PC-3 (cell line): ENCODE measurements around the gene TNKS2. TPM values are rescaled to one million over a fixed set of nuclear protein-coding genes. Genes with fewer than 3 reads are reported as not detected.

ENCODE experiments used
- ATAC-seq: fragments of 200-7000 bp; cut with Tn5 transposase; 2 replicates; pipeline ENCODE4 v1.9.1; 2020; ENCODE audit warnings: mild to moderate bottlenecking, moderate library complexity
- BruUV-seq: library from RNA; stranded (reverse); fragments of 400-500 nt; replicated peaks from 2 replicates; lab custom pipeline; 2021; lab: Mats Ljungman, UMichigan
- CTCF ChIA-PET: fragments of 300-600 bp; sonication (Branson Sonifier 250); formaldehyde crosslinking; loops from one replicate; lab custom pipeline; 2022; ENCODE audit warnings: antibody characterized with exemption; lab: Charles Lee
- POLR2A ChIA-PET: fragments of 300-600 bp; sonication (Branson Sonifier 250); formaldehyde crosslinking; loops from one replicate; lab custom pipeline; 2022; ENCODE audit warnings: antibody characterized with exemption; ENCODE audit not compliant: unreplicated experiment; lab: Charles Lee
- DNase-seq: peaks from one replicate; pipeline ENCODE4 v3.0.0-alpha.2; 2015
- H2AFZ ChIP-seq: fragments of 300-600 bp; sonication (generic); 2 replicates; pipeline ENCODE4 v1.6.0; 2016; ENCODE audit warnings: antibody characterized with exemption, low read length
- H3F3A ChIP-seq: fragments of 300-600 bp; sonication (generic); one replicate; pipeline ENCODE4 v1.6.0; 2017; ENCODE audit warnings: antibody characterized with exemption, low read length, control low read depth, mild to moderate bottlenecking; ENCODE audit not compliant: unreplicated experiment
- H3K27ac ChIP-seq: fragments of 300-600 bp; sonication (generic); 2 replicates; pipeline ENCODE4 v1.5.1; 2016; ENCODE audit warnings: mild to moderate bottlenecking, low read length
- H3K27me3 ChIP-seq: fragments of 300-600 bp; sonication (generic); 2 replicates; pipeline ENCODE4 v1.6.1; 2016; ENCODE audit warnings: low read length, mixed read lengths
- H3K36me3 ChIP-seq: fragments of 300-600 bp; sonication (generic); 2 replicates; pipeline ENCODE4 v1.6.1; 2016; ENCODE audit warnings: low read depth, mixed run types, low read length, mixed read lengths
- H3K4me1 ChIP-seq: fragments of 300-600 bp; sonication (generic); 2 replicates; pipeline ENCODE4 v1.5.1; 2016; ENCODE audit warnings: low read length; ENCODE audit not compliant: insufficient read depth
- H3K4me2 ChIP-seq: fragments of 300-600 bp; sonication (generic); 2 replicates; pipeline ENCODE4 v1.6.0; 2016; ENCODE audit warnings: low read length
- H3K4me3 ChIP-seq: fragments of 300-600 bp; sonication (generic); 2 replicates; pipeline ENCODE4 v1.5.1; 2016; ENCODE audit warnings: mild to moderate bottlenecking, low read length, mixed read lengths
- H3K79me2 ChIP-seq: fragments of 300-600 bp; sonication (generic); 2 replicates; pipeline ENCODE4 v1.6.1; 2017; ENCODE audit warnings: low read length, mixed read lengths
- H3K9ac ChIP-seq: fragments of 300-600 bp; sonication (generic); 2 replicates; pipeline ENCODE4 v1.6.0; 2016; ENCODE audit warnings: mild to moderate bottlenecking, low read length
- H3K9me2 ChIP-seq: fragments of 300-600 bp; sonication (generic); replicated peaks from 2 replicates; pipeline ENCODE4 v1.6.1; 2016; ENCODE audit warnings: mixed run types, low read length, mixed read lengths
- H3K9me3 ChIP-seq: fragments of 300-600 bp; sonication (generic); 2 replicates; pipeline ENCODE4 v1.6.1; 2016; ENCODE audit warnings: low read length, mixed read lengths
- H4K20me1 ChIP-seq: fragments of 300-600 bp; sonication (generic); 2 replicates; pipeline ENCODE4 v1.6.1; 2016; ENCODE audit warnings: low read length, mixed read lengths
- EZH2 ChIP-seq: fragments of 300-600 bp; sonication (generic); IDR thresholded peaks from one replicate; pipeline ENCODE4 v1.6.1; 2017; ENCODE audit warnings: antibody characterized with exemption, mild to moderate bottlenecking, low read length; ENCODE audit not compliant: unreplicated experiment
- EZH2phosphoT487 ChIP-seq: fragments of 300-600 bp; sonication (generic); IDR thresholded peaks from 2 replicates; pipeline ENCODE4 v1.6.1; 2018; ENCODE audit warnings: mild to moderate bottlenecking, antibody characterized with exemption, low read length, borderline replicate concordance
- intact Hi-C: fragments of 100-400 bp; cut with micrococcal nuclease; formaldehyde crosslinking; loops from 2 replicates; pipeline ENCODE4 v1.9.0; 2023
- total RNA-seq: library from RNA; depleted of rRNA; stranded (reverse); fragments of >200 nt; gene quantifications from 2 replicates; pipeline ENCODE4 v1.2.3, GENCODE V29; 2014
- TF ChIP-seq, protein P1 (sequence below): fragments of 300-600 bp; sonication (generic); conservative IDR thresholded peaks from 2 replicates; pipeline ENCODE4 v1.5.1; 2017; ENCODE audit warnings: antibody characterized with exemption, low read depth, mild to moderate bottlenecking, low read length

TNKS2 gene
- total RNA-seq, 1 experiment from 2014 or later, result 14.5 TPM

DNA sequence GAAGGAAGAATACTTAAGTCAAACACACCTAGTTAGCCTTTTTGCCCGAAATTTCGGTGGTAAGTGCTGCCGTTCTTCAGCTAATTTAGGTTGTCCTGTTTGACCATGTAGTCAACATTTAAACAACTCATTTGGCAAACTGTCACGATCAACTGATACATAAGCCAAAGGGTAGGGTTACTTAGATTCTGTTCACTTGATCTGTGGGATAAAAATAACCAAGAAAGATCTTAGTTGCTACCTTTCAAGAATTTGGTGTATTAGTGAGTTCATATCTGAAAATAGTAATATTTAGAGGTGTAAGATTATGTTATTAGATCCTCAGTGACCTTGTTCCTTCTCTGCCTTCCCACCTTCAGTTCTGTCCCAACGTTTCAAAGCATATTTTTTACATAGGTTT lies 2.0 kb downstream of the TNKS2 start:
- DNase-seq (no peak), ATAC-seq (no peak)
- H3K9me3 ChIP-seq, result no peaks in the 10 kb centered on the region
- no peak for TF ChIP-seq EZH2phosphoT487
- peaks cover 12% of the 10 kb centered on the region for H4K20me1 ChIP-seq
- no peak overlapping the region for H3K27ac ChIP-seq
- intact Hi-C loops, result no loop called here
- H3K9ac ChIP-seq, result peak overlapping the region; percentile 29; the same call in 1 of the 2 replicates
- peaks cover 29% of the 10 kb centered on the region for H3K4me1 ChIP-seq
- peaks cover 72% of the 10 kb centered on the region for H3K79me2 ChIP-seq
- POLR2A ChIA-PET, result no interaction called here
- H3K9me2 ChIP-seq, result no peaks in the 10 kb centered on the region
- H3K36me3 ChIP-seq, result peaks cover 13% of the 10 kb centered on the region
- H3K27me3 ChIP-seq, result no peaks in the 10 kb centered on the region
- H3K4me2 ChIP-seq, result peak overlapping the region; percentile 95
- peak overlapping the region; percentile 98 for H3K4me3 ChIP-seq
- no peak overlapping the region for H2AFZ ChIP-seq
- CTCF ChIA-PET, result interaction anchor here (1.0 kb wide), 1 partner anchor 41 kb away, joined by 3 read pairs; no protein-coding TSS in a partner anchor
- H3F3A ChIP-seq, result no peaks in the 10 kb centered on the region
- BruUV-seq, result no TSS peak

- H3F3A ChIP-seq, result no peaks in the 10 kb centered on the region
- ChIA-PET POLR2A (no interaction called here), CTCF (no interaction called here)
- H4K20me1 ChIP-seq, result peaks cover 12% of the 10 kb centered on the region
- H3K9me3 ChIP-seq, result no peaks in the 10 kb centered on the region
- peak overlapping the region; percentile 95 for H3K4me2 ChIP-seq
- H3K79me2 ChIP-seq, result peaks cover 78% of the 10 kb centered on the region
- H3K4me3 ChIP-seq, result peak overlapping the region; percentile 98
- no peak overlapping the region for H3K9ac ChIP-seq
- ATAC-seq (no peak), DNase-seq (no peak)
- BruUV-seq, result no TSS peak
- H3K27ac ChIP-seq, result no peak overlapping the region
- H3K27me3 ChIP-seq, result no peaks in the 10 kb centered on the region
- peaks cover 14% of the 10 kb centered on the region for H3K36me3 ChIP-seq
- peaks cover 29% of the 10 kb centered on the region for H3K4me1 ChIP-seq
- intact Hi-C loops, result no loop called here
- no peaks in the 10 kb centered on the region for H3K9me2 ChIP-seq
- TF ChIP-seq, protein P1, sequence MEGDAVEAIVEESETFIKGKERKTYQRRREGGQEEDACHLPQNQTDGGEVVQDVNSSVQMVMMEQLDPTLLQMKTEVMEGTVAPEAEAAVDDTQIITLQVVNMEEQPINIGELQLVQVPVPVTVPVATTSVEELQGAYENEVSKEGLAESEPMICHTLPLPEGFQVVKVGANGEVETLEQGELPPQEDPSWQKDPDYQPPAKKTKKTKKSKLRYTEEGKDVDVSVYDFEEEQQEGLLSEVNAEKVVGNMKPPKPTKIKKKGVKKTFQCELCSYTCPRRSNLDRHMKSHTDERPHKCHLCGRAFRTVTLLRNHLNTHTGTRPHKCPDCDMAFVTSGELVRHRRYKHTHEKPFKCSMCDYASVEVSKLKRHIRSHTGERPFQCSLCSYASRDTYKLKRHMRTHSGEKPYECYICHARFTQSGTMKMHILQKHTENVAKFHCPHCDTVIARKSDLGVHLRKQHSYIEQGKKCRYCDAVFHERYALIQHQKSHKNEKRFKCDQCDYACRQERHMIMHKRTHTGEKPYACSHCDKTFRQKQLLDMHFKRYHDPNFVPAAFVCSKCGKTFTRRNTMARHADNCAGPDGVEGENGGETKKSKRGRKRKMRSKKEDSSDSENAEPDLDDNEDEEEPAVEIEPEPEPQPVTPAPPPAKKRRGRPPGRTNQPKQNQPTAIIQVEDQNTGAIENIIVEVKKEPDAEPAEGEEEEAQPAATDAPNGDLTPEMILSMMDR, result no peak
- TF ChIP-seq EZH2phosphoT487, result no peak
- TF ChIP-seq EZH2, result no peak
- no peak overlapping the region for H2AFZ ChIP-seq
Observed at GRCh38 chr10:91800756-91801155, 2.5 kb downstream of the TNKS2 start.

DNA sequence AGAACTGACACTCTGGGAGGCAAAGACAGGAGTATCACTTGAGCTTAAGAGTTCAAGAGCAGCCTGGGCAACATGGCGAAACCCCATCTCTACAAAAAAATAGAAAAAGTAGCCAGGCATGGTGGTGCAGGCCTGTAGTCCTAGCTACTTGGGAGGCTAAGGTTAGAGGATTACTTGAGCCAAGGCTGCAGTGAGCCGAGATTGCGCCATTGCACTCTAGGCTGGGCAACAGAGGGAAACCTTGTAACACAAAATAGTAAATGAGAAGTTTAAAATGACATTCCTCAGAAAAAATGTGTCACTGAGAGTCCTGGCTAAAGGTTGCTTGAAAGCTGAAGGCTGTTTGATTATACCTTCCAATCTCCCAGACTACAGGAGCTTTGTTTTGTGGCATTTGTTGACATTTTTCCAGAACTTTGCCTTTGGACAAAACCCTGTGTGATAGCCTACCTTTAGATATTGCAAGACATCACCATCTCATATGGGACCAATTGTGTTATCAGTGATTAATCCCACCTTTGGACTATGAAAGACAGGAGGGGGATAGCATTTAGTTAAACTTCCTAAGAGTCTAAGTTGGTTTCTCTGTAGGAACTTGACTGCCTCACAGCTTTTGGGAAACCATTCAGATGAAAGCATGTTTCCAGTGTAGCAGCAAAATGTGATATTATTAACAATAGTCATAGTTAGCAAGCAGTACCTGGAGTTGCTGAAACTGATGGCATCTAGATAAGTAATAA lies 5.3 kb downstream of the TNKS2 start:
- Histone ChIP-seq H2AFZ (no peak overlapping the region), H3K9me2 (no peaks in the 10 kb centered on the region), H3K4me3 (no peak overlapping the region), H3K4me2 (no peak overlapping the region), H3K36me3 (peaks cover 14% of the 10 kb centered on the region), H3K4me1 (peaks cover 13% of the 10 kb centered on the region; the same call in 1 of the 2 replicates), H3K27ac (no peak overlapping the region), H3K79me2 (peaks cover 77% of the 10 kb centered on the region), H3K9ac (no peak overlapping the region), H3F3A (no peaks in the 10 kb centered on the region), H3K9me3 (no peaks in the 10 kb centered on the region), H4K20me1 (peaks cover 12% of the 10 kb centered on the region), H3K27me3 (no peaks in the 10 kb centered on the region)
- no peak for TF ChIP-seq EZH2phosphoT487
- TF ChIP-seq EZH2, result no peak
- TF ChIP-seq, protein P1, result no peak
- DNase-seq (no peak), ATAC-seq (no peak)
- intact Hi-C loops, result no loop called here
- CTCF ChIA-PET, result no interaction called here
- no TSS peak for BruUV-seq
- POLR2A ChIA-PET, result no interaction called here
